ENCODE results near the gene PSMG2. TPM values are rescaled to one million over a fixed set of nuclear protein-coding genes. Genes with fewer than 3 reads are reported as not detected.
A peak's percentile ranks its signal among the peaks of the same experiment; 100 is the strongest.

PSMG2 gene
- total and polyA plus RNA-seq, 2 of the 4 experiments (the other 2 are of a cell fraction): 34.4 to 59.5 TPM

GRCh38 chr18:12686100-12686499 is 16.7 kb upstream of the PSMG2 start:
- no peak overlapping the region for H3K4me3 ChIP-seq (ENCODE audit: insufficient read depth, low read depth, low read length)
- H3K79me1 ChIP-seq (ENCODE audit: low read depth in 1 of 2, low read length in 2 of 2): no peaks in the 10 kb centered on the region
- ATAC-seq (ENCODE audit: low read depth) (peak; percentile 73; the same call in 1 of the 2 replicates), DNase-seq (peak; percentile 30)
- TF ChIP-seq CTCF (conservative IDR thresholded peaks at IDR 0.05; ENCODE audit: low read depth, low read length): peak; percentile 18; the same call in 1 of the 2 replicates
- TF ChIP-seq RFX5 (IDR thresholded peaks at IDR 0.05; ENCODE audit: low read depth, low read length): no peak
- TF ChIP-seq SMC3 (IDR thresholded peaks at IDR 0.05; ENCODE audit: low read depth, low read length): peak; percentile 28
- TF ChIP-seq NFE2L2 (IDR thresholded peaks at IDR 0.05; ENCODE audit: low read depth, low read length): no peak
- TF ChIP-seq MAFK (IDR thresholded peaks at IDR 0.05; ENCODE audit: low read depth, low read length): no peak
- no peak for TF ChIP-seq CEBPB (IDR thresholded peaks at IDR 0.05; ENCODE audit: low read depth, low read length)
- H3K4me2 ChIP-seq (ENCODE audit: low read depth, low read length): no peak overlapping the region
- no peaks in the 10 kb centered on the region for H3K9me3 ChIP-seq (ENCODE audit: control insufficient read depth, insufficient read depth, low read length)
- no peak overlapping the region for H4K5ac ChIP-seq (ENCODE audit: low read depth, low read length)
- no peak overlapping the region for H4K91ac ChIP-seq (ENCODE audit: insufficient read depth, low read depth, low read length)
- H3K27ac ChIP-seq (ENCODE audit: insufficient read depth, low read length): no peak overlapping the region
- no peaks in the 10 kb centered on the region for H3K4me1 ChIP-seq (ENCODE audit: control insufficient read depth, insufficient read depth, low read length)
- no peak overlapping the region for H2BK5ac ChIP-seq (ENCODE audit: low read depth, low read length, poor library complexity, severe bottlenecking)
- H4K20me1 ChIP-seq (ENCODE audit: insufficient read depth, low read length): no peaks in the 10 kb centered on the region
- CTCF ChIA-PET: no interaction called here
- H3K9me1 ChIP-seq (ENCODE audit: insufficient read depth, low read length): no peaks in the 10 kb centered on the region
- no peak overlapping the region for H2BK120ac ChIP-seq (ENCODE audit: low read depth, low read length)
- H3K36me3 ChIP-seq (ENCODE audit: control insufficient read depth, insufficient read depth, low read length): peaks cover 5% of the 10 kb centered on the region; the same call in 1 of the 2 replicates
- no peak overlapping the region for H2BK20ac ChIP-seq (ENCODE audit: low read depth, low read length)
- H3K23ac ChIP-seq (ENCODE audit: low read depth, low read length): no peak overlapping the region
- intact Hi-C loops (cut with micrococcal nuclease) (no loop called here), dilution Hi-C loops (cut with HindIII; ENCODE audit: low sequenced_read_pairs, unreplicated experiment) (no loop called here), in situ Hi-C loops (cut with MboI; ENCODE audit: low sequenced_read_pairs) (no loop called here)
- H2AFZ ChIP-seq (replicated peaks; ENCODE audit: low read length, poor library complexity): no peak overlapping the region
- no peak overlapping the region for H3K4ac ChIP-seq (ENCODE audit: low read depth, low read length)
- H2AK9ac ChIP-seq (replicated peaks; ENCODE audit: low read depth, low read length, poor library complexity): no peak overlapping the region
- no peak overlapping the region for H2BK15ac ChIP-seq (ENCODE audit: low read depth, low read length)
- no peak overlapping the region for H4K8ac ChIP-seq (ENCODE audit: low read depth in 2 of 2, low read length in 2 of 2)
- no CpG with 5 or more reads among the region's 3 CpGs for WGBS, 2 experiments (ENCODE audit: extremely low coverage in 2 of 2, insufficient read length in 1 of 2)
- H3K27me3 ChIP-seq (ENCODE audit: control insufficient read depth, insufficient read depth, low read length): no peaks in the 10 kb centered on the region
- BruUV-seq (replicated peaks): no TSS peak
- no peak overlapping the region for H3K14ac ChIP-seq (replicated peaks; ENCODE audit: low read depth, low read length)
- no peak overlapping the region for H3K9ac ChIP-seq (ENCODE audit: low read depth, low read length)
- POLR2A ChIA-PET (ENCODE audit: unreplicated experiment): no interaction called here
- no peak overlapping the region for H3K18ac ChIP-seq (ENCODE audit: low read depth, low read length)
- no peak overlapping the region for H3K56ac ChIP-seq (ENCODE audit: extremely low read depth, insufficient read depth, low read length)
- no peak overlapping the region for H2AK5ac ChIP-seq (ENCODE audit: low read depth, low read length)

Data from IMR-90 (cell line).